NCI-H2081 (cell line): ENCODE results near the gene MLST8.
"Not testable (repeated sequence)": the region's sequence is repeated elsewhere in the genome, so short reads cannot be mapped to it uniquely, and the experiment has no call there.

Source experiments
- DNase-seq, 2 experiments: peaks; one replicate each; lab custom pipeline; 2025; lab: John Stamatoyannopoulos, UW

Gene MLST8

GRCh38 chr16:2231016-2231931, 26.0 kb downstream of the MLST8 start:
- no peak for DNase-seq

- no peak for DNase-seq
These were observed 27.1 kb downstream of the MLST8 start for GRCh38 chr16:2232094-2232990.

- DNase-seq: no peak
These were observed 28.0 kb downstream of the MLST8 start for GRCh38 chr16:2233046-2233775.

GRCh38 chr16:2233872-2234812, 28.9 kb downstream of the MLST8 start:
- peak in 1 of 2 experiments; percentile 63 for DNase-seq

- DNase-seq: no peak
These were observed 29.5 kb downstream of the MLST8 start for GRCh38 chr16:2234813-2235170.

- no peak for DNase-seq
These were observed 30.0 kb downstream of the MLST8 start for GRCh38 chr16:2235234-2235651.

GRCh38 chr16:2235695-2236336, 30.6 kb downstream of the MLST8 start:
- no peak for DNase-seq

- DNase-seq: no peak
These were observed 31.3 kb downstream of the MLST8 start, which contains the start of gene DNASE1L2 for GRCh38 chr16:2236337-2237101. DNASE1L2 (plus strand) TSS chr16:2236444; CDS start chr16:2236817, 373 bp downstream.

- DNase-seq: no peak
These were observed 31.8 kb downstream of the MLST8 start for GRCh38 chr16:2237102-2237482.

GRCh38 chr16:2237493-2238149, 32.4 kb downstream of the MLST8 start:
- DNase-seq: no peak

- DNase-seq: no peak
These were observed 33.0 kb downstream of the MLST8 start for GRCh38 chr16:2238150-2238837.

GRCh38 chr16:2238838-2239675, 33.8 kb downstream of the MLST8 start:
- DNase-seq: no peak

- not testable (repeated sequence) for DNase-seq
These were observed 35.1 kb downstream of the MLST8 start for GRCh38 chr16:2240331-2240730.

GRCh38 chr16:2242598-2242997, 37.3 kb downstream of the MLST8 start:
- DNase-seq: no peak

- DNase-seq: no peak
These were observed 37.8 kb downstream of the MLST8 start for GRCh38 chr16:2243031-2243528.

- DNase-seq: no peak
These were observed 38.5 kb downstream of the MLST8 start for GRCh38 chr16:2243781-2244180.

- no peak for DNase-seq
These were observed 39.0 kb downstream of the MLST8 start for GRCh38 chr16:2244301-2244700.
